ENCODE measurements around the gene TMEM151B.
"Not testable (repeated sequence)": the region's sequence is repeated elsewhere in the genome, so short reads cannot be mapped to it uniquely, and the experiment has no call there.

The TMEM151B gene

GRCh38 chr6:44229376-44230033, 40.7 kb upstream of the TMEM151B start:
- Histone ChIP-seq H3K9me3 (no peaks in the 10 kb centered on the region), H3K27ac (no peak overlapping the region), H3K4me3 (no peak overlapping the region), H3K4me1 (peaks cover 0 to 91% (median 63%) of the 10 kb centered on the region in 4 donors), H3K36me3 (peaks cover 39 to 48% (median 45%) of the 10 kb centered on the region in 3 donors), H3K27me3 (no peaks in the 10 kb centered on the region)
- intact Hi-C loops (cut with DNase I; ENCODE audit: low total_unique reads): loop anchor here (5.0 kb wide), 1 partner anchor 57 kb away; no protein-coding TSS in a partner anchor
- no peak for TF ChIP-seq CTCF (IDR thresholded peaks at IDR 0.05)
- DNase-seq: no peak

- H3K4me1 ChIP-seq: peaks cover 0 to 91% (median 63%) of the 10 kb centered on the region in 4 donors
- intact Hi-C loops (cut with DNase I; ENCODE audit: low total_unique reads): loop anchor here (5.0 kb wide), 1 partner anchor 58 kb away; no protein-coding TSS in a partner anchor
- DNase-seq: no peak
- H3K36me3 ChIP-seq: peaks cover 39 to 48% (median 45%) of the 10 kb centered on the region in 3 donors
- H3K4me3 ChIP-seq: no peak overlapping the region
- H3K27me3 ChIP-seq: no peaks in the 10 kb centered on the region
- H3K27ac ChIP-seq: no peak overlapping the region
- no peaks in the 10 kb centered on the region for H3K9me3 ChIP-seq
- no peak for TF ChIP-seq CTCF (IDR thresholded peaks at IDR 0.05)
These were observed 40.1 kb upstream of the TMEM151B start for GRCh38 chr6:44230034-44230675.

- Histone ChIP-seq H3K36me3 (peaks cover 39 to 48% (median 45%) of the 10 kb centered on the region in 3 donors), H3K27ac (peak overlapping the region; percentile 9 to 84), H3K4me1 (peaks cover 0 to 86% (median 57%) of the 10 kb centered on the region in 4 donors)
- H3K9me3 ChIP-seq, DNase-seq, H3K4me3 ChIP-seq, H3K27me3 ChIP-seq: not testable (repeated sequence)
- intact Hi-C loops (cut with DNase I; ENCODE audit: low total_unique reads): loop anchor here (5.0 kb wide), 1 partner anchor 59 kb away; no protein-coding TSS in a partner anchor
These were observed 38.8 kb upstream of the TMEM151B start for GRCh38 chr6:44231426-44231825.

GRCh38 chr6:44232676-44233566, 37.3 kb upstream of the TMEM151B start:
- no peak for DNase-seq
- Histone ChIP-seq H3K4me1 (peaks cover 0 to 80% (median 50%) of the 10 kb centered on the region in 4 donors), H3K36me3 (peaks cover 39 to 48% (median 45%) of the 10 kb centered on the region in 3 donors), H3K4me3 (no peak overlapping the region), H3K9me3 (no peaks in the 10 kb centered on the region), H3K27ac (peak overlapping the region; percentile 84 to 94), H3K27me3 (no peaks in the 10 kb centered on the region)
- no peak for TF ChIP-seq CTCF (IDR thresholded peaks at IDR 0.05)
- intact Hi-C loops (cut with DNase I; ENCODE audit: low total_unique reads): loop anchor here (5.0 kb wide), 1 partner anchor 61 kb away; no protein-coding TSS in a partner anchor

- Histone ChIP-seq H3K4me1 (peaks cover 0 to 73% (median 51%) of the 10 kb centered on the region in 4 donors), H3K9me3 (no peaks in the 10 kb centered on the region), H3K36me3 (peaks cover 39 to 48% (median 45%) of the 10 kb centered on the region in 3 donors), H3K27ac (peak overlapping the region; percentile 84 to 94), H3K27me3 (no peaks in the 10 kb centered on the region), H3K4me3 (no peak overlapping the region)
- TF ChIP-seq CTCF (IDR thresholded peaks at IDR 0.05): no peak
- intact Hi-C loops (cut with DNase I; ENCODE audit: low total_unique reads): loop anchor here (5.0 kb wide), 1 partner anchor 61 kb away; no protein-coding TSS in a partner anchor
- no peak for DNase-seq
These were observed 36.6 kb upstream of the TMEM151B start for GRCh38 chr6:44233567-44234100.

All from tibial artery (tissue), 4 donors.